ENCODE results near the gene CACNA2D3.

The CACNA2D3 gene

DNA sequence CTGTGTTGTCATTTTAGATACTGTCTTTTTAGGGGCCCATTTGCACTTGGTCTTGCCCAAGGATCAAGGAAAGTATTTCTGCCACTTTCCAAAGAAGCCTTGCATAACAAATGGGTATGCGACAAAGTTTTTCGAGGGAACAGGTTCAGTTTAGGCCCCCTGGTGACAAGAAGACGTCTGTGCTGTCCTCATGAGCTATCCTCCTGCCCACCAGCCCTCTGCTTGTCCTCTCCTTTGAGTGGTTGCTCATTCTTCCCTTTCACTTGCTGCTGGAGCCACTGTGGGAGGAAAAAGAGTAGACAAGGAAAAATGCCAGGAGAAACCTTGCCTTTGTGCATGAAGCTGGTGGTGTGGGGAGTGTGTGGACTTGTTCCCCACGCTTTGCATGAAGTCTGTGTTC lies 171.9 kb downstream of the CACNA2D3 start:
- DNase-seq, result no peak

DNA sequence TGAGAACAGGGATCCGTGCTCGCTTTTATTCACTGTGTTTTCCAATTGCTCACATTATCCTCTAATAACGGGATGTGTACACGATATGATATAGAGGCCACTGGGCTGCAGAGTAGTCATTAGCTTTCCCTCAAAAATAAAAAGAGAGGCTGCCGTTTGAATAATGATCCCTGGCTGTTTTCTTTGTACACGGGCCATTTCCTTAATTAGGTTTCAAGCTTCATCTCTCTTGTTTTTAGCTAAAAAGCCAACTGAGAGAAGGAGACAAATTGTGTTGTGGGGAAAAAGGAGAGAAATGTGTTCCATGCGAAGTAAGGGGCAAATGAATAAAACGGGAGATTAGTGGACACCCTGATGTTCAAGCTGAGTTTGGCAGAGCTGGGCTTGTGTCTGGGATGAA lies 174.2 kb downstream of the CACNA2D3 start:
- peak; percentile 25 for DNase-seq

DNA sequence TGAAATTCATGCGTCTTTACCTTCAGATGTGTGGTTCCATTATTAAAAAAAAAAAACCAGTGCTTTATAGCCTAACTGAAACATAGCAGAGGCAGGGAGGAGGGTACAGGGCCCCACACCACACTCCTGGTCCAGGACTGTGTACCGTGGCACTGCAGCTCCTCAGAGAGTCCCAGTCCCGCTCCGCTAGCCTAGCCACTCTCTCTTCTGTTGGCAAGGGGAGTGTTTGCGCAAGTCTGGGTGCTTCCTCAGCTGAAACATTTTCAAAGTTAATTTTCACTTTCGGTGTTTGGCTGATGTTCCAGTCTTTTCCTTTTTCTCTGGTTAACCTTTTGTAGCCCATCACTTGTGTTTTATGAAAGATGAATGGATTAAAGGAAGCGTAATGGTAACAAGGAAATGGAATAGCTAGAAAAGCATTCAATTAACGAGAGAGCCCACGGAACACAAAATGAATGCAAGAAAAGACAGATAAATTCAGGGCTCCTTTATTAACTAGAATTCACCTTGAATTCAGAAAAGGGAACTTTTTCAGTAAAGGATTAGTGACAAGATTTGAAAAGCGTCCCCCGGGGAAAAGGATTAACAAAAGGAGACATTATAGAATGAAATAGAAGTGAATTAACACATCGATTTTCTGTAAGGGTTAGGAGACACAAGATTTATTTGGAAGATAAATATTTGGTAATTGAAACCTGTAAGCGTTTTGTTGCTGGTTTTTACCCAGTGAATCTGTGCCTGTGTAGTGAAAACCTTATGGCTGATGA lies 177.0 kb downstream of the CACNA2D3 start:
- DNase-seq, result no peak

DNA sequence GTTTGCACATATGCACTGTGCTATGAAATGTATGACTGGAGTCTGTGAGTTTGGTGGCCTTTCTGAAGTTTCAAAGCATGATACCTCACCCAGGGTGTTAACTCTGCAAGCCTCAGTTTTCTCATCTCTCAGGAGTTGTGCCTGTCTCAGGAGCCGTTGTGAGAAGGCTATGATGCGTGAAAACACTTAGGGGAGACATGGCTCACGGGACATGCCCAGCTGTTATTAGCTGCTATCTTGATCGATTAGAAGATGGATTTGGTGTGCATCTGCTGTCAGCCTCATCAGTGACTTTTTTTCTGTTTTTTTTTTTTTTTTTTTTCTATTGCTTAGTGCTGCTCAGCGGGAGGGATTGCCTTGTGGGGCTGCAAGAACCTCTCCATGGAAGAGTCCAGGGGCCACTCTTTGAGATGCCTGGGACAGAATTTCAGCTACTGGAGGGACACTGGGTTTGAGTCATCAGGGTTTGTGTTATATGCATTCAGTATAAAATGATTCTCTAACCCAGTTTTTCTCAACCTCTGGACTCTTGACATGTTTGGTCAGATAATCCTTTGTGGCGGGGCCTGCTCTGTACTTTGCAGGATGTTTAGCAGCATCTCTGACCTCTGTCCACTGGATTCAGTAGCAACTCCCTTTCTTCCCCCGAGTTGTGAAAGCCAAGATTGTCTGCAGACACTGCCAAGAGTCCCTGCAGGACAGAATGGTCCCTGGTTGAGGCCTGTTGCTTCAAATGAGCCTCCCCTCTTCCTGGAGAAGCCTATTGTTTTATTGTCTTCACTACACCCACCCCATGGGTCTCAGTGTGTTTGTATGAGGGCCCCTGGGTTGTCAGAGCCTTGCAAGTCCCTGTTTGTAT lies 181.4 kb downstream of the CACNA2D3 start:
- no peak for DNase-seq

DNA sequence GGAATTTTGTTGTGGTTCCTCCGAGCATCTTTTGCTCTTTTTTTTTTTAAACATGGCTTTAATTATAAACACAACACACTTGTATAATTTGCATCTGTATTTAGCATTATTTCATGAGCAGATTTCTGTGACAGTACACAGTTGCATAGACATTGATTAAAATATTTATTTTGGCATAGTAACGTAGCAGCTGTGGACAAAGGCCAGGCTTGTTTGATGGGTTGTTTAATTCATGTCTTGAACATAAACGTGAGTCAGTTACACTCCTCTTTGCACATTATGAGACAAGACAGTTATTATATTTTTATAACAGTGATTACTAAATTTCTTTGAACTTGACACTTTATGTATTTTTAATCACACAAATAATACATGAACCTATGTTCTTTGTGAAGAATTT lies 182.5 kb downstream of the CACNA2D3 start:
- peak; percentile 65 for DNase-seq

DNA sequence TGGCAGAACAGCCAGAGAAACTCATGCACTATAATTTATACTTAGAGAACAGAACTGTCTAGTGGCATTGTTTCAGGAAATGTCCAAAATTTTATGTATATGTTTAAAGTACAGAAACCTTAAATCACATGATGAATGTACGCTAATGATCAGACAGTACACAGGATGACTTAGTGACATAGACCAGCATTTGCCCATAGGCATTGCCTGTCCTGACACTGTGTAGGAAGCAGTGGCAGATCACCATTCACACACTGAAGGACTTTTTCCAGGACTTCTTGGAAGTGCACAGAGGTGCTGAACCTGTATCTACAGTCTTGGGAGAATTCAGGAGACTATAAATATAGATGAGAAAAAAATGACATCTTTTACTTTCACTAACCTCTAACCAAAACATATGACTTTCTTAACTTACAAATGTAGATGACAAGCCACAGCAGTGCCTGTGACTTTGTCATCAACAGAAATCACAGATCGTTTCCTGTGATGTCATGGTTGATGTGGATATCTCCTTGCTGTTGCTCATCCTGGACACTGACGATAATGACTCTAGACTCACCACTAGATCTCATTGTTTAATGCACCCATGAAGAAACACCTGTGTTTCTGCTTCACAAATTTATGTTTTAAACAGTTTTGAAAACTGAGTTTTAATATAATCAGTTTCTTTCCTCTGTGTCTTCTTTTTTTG lies 183.2 kb downstream of the CACNA2D3 start:
- DNase-seq, result no peak

DNA sequence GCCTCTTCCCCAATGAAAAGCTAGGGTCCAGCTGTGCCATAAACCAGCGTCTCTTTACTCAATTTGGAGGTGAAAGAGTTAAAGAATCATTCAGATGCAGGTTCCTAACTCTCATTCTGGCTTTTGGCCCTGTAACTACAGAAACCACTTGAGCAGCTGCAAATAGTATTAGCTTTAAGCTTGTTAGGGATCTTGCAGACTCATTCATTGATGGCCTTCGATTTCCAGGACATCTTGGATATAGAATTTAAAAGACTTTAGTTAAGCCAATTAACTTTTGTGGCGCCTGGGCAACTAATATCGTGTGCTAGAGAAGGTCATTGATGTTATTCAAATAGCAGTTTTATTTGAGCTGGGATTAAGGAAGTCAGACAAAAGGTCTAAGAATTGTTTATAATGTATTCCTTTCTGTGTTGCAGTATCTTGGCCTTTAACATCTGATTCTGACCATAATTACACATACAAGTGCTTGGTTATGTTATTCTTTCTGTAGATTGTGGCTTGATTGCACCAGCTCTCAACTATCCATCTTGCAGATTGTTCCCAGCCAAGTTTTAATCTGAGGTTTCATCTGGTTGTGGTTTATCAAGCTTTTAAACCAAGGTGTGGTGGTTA lies 185.3 kb downstream of the CACNA2D3 start:
- DNase-seq, result no peak

DNA sequence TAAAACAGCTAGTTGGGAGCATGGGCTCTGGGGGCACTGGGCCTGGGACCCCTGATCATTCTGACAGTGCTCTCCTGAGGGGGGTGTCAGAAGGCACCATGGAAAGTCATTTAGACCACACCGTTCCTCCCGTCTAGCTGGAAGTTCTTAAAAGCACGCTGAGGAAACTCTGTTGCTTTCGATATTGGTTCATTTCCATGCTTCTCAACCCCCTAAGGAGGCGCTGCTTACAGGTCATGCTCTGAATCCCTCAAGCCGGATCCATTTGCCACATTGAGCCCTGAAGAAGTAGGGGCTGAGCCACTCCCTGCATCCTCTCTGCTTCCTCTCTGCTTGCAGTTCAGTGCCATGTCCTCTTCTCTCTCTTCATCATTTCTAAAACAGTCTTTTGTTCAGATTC lies 187.2 kb downstream of the CACNA2D3 start:
- no peak for DNase-seq

DNA sequence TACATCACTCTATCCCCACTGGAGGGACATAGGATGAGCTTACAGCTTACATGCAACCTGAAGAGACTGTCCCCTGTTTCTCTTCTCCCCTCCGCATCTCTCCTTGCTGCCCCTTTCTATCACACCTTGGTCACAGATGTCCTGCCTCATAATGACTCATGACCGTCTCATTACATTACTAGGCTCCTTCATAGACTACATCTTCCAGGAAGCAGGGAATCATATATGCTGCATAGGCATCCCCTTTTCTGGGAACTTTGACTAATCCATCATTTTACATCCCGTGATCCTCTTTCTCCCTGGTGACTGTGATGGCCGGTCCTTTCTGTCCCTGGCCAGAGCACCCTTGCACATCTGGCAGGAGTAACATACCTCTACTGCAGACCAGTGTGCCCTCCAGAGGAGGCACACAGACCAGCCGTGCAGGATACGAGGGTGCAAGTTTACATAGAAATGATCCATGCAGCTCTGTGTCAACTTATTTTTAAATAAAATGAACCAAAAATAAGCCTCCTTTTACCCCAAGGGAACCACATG lies 188.9 kb downstream of the CACNA2D3 start:
- no peak for DNase-seq

DNA sequence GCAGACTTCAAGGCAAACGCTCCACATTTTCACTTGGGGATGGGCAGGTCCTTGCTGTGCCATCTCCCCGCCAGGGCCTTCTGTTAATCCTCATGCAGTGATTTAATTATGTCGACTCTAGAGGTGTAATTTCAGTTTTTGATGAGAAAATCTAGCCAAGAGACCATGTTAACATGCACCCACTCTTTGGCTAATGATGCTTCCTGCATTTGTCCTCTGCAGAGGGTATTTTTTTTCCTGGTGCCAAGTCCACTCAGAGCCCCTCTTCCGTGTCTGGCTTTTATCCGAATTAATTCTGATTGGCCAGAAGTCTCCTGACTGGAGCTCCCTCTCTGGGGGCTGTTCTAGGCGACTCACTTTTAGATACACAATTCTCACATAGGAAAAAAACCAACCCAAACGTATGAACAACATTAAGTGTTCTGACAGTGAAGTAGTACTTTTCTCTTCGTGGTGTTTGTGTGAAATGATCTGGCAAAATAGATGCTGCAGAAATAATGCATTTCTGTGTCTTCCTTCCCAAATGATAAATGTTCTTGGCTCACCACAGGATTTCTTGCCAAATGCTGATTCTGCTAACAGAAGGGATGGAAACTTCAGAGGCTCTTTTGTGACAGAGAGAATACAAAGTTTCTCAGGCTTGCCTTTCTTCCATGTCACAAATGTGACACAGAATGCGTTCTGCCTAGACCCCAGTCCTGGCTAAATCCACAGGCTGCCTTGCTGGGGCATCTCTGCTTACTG lies 190.0 kb downstream of the CACNA2D3 start:
- no peak for DNase-seq

DNA sequence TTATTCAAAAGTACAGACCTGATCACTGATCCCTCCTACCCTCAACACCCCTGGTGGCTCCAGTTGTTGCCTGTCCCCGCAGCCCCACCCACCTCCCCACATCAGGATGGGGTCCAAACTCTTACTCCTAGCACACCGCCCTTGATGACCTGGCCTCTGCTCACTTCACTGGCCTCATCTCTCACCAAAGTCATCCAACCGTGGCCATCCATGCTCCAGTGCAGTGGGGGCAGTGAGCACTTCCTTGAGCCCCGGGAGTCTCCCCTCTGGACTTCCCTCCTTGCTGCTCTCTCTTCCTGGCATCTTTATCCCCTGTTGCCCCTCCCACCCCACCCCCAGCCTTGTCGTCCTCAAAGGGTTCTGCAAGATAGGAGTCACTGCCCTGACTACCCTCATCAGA lies 191.1 kb downstream of the CACNA2D3 start:
- DNase-seq, result no peak

DNA sequence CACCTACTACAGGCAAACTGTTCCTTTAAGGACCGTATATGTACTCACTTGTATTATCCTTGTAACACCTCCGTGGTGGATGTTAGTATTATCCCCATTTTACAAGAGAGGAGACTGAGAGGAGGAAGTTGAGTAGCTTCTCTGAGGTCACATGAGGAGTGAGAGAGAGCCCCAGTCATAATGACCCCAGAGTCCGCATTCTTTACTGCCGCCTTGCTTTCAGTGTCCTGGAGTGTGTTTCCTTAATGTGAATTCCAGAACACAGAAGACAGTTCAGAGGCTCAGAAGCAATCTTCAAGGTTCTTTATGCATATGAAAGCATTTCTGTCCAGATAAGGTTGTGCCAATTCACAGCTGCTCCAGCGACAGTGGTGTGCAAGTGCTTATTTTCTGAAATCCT lies 199.2 kb downstream of the CACNA2D3 start:
- no peak for DNase-seq

DNA sequence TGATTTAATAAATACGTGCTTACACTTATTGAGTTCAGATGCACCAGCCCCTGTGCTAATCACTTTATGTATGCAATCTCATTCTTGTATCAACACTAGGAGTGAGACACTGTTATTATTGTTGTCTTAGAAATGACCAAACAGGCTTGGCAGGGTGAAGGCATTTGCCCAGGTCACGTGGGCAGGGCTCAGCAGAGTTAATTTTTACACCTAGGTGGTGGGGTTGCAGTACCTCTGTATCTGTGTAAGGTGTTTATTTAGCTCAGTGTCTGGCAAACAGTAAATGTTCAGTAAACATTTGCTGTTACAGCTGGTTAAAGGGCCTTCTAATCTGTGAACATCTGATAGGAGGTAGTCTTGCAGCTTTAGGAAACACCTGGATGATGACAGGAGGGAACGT lies 200.0 kb downstream of the CACNA2D3 start:
- peak; percentile 46 for DNase-seq

DNA sequence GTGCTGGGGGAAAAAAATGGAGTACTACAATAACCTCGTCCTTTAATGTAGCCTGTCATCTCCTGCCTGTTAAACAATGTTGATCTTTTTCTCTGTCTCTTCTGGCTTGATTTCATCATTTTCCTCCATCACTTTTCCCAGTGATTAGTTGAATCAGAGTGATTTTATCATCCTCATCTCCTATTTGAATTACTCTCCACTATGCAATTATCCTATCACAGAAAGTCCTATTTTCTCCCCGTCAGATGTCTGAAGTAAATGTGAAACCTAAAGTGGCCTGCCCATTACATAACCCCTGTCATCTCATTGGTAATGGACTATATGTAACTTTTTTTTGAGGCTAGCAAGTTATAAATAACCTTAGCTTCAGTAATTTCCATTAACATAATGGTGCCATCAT lies 201.8 kb downstream of the CACNA2D3 start:
- DNase-seq, result no peak

DNA sequence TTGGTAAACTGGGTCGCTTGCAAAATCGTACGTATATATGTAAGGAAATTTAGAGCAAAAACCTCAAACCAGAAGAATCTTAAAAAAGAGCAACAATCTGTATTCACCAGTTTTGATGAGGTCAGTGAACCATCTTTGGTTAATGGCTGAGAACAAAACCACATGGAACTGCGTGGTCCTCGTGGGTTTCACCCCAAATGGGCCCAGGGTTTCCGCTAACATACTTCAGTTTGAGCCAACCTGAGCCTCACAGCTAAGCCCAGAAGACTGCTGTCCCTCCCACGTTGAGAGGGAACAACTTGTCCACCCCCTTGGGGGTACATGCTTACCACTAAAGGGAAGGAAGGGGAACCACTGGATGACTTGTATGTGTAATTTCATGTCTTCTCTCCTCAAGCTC lies 204.6 kb downstream of the CACNA2D3 start:
- DNase-seq, result no peak

DNA sequence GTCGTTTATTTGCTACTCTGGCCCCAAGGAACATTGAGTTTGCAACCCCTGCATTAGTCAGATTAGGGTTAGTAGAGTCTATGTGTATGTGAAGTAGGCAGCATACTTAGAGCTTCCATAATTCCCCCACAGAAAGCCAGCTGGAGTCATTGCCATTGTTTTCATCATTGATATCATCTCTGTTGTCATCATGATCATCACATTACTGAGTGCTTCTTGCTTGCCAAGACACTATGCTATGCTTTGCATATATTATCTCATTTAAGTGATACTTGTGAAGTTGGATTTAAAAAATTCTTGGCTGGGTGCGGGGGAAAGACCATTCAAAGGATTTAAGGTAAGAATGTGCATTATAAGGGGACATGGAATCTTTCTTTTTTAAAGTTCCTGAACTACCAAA lies 209.0 kb downstream of the CACNA2D3 start:
- DNase-seq, result no peak

DNA sequence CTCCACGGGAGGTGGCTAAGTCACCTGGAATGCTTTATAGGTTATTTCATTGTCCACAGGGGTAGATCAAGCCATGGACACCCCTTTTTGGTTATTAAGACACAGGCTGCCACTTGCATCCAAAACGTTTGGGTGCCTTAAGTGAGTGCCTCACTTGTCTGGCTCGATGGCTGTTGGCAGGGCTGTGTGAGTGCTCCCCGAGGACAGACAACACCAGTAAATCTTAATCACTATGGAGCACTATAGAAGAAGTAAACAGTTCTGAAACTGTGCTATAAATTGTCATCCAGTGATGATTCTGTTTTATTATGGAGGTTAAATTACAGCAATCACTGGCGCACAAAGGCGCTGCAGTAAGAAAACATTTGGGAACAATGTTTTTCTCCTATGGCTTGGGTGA lies 215.5 kb downstream of the CACNA2D3 start:
- no peak for DNase-seq

DNA sequence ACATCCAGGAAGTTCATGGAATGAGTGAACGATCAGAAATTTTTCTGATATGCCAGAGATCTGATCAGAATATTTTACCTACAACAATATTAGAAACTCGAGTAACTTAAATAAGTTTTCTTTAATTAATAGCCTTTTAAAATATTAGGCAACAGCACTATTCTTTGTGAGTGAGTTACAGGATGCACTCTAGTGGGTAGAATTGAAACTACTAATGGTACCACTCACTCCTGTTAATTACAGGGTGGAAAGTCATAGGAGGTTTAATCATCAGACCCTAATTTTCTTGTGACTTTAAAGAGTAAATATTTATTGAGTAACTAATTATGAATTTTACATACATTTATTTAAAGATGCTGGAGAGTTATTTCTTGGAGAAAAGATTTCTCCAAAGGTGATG lies 217.3 kb downstream of the CACNA2D3 start:
- DNase-seq, result no peak

DNA sequence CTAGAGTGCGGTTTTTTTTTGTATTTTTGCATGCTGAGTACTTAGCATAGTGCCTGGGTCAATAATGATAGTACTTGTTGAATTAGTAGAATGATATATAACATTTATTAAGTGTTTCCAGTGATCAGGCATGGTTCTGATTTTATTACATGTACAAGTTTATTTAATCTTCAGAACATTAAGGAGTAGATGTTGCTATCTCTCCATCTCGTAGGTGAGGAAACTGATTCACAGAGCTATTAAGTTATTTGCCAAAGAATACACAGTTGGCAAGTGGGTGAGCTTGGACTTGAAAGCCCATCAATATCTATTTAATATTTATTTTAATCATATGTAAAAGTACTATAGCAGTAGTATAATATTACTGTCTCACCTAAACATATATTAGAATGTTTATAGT lies 219.5 kb downstream of the CACNA2D3 start:
- no peak for DNase-seq

DNA sequence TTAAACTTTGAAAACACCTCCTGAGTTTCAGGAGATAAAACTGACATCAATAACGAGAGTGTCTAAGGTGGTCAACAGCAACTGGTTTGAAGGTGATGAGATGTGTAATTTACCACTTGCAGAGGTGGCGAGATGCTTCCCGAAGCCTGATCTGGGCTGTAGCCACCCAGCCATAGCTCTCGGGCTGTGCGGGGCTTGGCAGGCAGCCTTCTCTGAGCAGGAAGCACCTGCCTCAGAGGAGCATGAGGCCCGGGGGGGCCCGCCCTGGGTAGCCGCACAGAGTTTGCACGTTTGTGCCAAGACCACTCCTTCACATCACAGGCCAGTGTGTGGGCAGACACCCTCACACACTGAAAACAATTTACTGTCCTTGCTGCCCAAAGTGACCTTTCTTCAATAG lies 220.3 kb downstream of the CACNA2D3 start:
- DNase-seq, result no peak

DNA sequence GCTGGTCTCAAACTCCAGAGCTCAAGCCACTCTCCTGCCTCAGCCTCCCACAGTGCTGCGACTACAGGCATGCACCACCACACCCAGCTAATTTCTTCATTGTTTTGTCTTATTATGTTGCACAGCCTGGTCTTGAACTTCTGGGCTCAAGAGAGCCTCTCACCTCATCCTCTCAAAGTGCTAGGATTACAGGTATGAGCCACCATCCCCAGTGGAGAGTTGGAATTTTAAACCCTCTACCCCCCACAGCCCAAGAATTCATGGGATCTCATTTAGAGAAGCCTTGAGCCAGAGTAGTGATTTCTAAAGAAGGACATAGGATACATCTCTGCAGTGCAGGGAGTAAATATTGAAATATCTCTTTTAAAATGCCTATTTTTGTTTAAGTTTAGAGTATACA lies 221.1 kb downstream of the CACNA2D3 start:
- no peak for DNase-seq

DNA sequence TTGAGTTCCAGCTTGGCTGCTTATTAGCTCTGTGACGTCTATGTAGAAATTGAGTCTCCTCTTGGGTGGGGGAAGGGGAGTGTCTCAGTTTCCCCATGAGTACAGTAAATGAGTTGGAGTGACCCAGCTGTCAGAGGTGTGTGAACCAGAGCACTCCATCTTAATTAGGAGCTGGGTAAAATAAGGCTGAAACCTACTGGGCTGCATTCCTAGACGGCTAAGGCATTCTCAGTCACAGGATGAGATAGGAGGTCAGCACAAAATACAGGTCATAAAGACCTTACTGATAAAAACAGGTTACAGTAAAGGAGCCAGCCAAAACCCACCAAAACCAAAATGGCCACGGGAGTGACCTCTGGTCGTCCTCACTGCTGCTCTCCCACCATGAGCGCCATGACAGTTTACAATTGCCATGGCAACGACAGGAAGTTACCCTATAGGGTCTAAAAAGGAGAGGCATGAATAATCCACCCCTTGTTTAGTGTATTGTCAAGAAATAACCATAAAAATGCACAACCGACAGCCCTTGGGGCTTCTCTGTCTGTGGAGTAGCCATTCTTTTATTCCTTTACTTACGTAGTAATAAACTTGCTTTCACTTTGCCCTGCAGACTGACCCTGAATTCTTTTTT lies 222.4 kb downstream of the CACNA2D3 start:
- no peak for DNase-seq
